Measurements from ENCODE around the gene TRA2B. TPM values are rescaled to one million over a fixed set of nuclear protein-coding genes. Genes with fewer than 3 reads are reported as not detected.

Gene TRA2B
- total RNA-seq, 1 experiment from 2014 or later: 246 TPM

DNA sequence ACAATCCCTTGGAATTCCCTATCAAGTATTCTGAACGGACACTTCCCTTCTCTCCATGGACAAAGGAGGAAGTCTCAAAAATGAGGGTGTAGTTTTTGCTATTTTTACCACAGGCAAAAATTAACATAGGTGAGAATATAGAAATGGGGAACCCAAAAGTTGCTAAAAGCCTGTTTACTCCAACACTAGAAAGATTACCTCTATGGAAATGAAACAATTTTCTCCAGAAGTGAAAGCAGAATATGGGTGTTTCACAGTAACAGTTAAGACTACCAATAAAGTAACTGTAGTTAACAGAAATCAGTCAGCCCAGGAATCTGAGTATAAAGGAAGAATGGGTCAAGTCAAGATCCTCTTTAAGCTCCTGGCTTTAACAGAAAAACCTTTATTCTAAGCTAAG lies 9.3 kb downstream of the TRA2B start:
- DNase-seq (ENCODE audit: unreplicated experiment): no peak
- no TSS peak for BruUV-seq (replicated peaks)
- Mint-ChIP-seq H3K36me3 (ENCODE audit: insufficient read depth, unreplicated experiment) (peaks cover 85% of the 10 kb centered on the region), H3K4me3 (ENCODE audit: unreplicated experiment) (peak overlapping the region; percentile 98), H3K27ac (ENCODE audit: low read depth, unreplicated experiment) (peak overlapping the region; percentile 21), H3K27me3 (ENCODE audit: insufficient read depth, unreplicated experiment) (no peaks in the 10 kb centered on the region), H3K4me1 (ENCODE audit: insufficient read depth, unreplicated experiment) (peaks cover 89% of the 10 kb centered on the region), H3K9me3 (ENCODE audit: unreplicated experiment) (no peaks in the 10 kb centered on the region)
- intact Hi-C loops (cut with micrococcal nuclease): no loop called here
- TF ChIP-seq, protein P1, sequence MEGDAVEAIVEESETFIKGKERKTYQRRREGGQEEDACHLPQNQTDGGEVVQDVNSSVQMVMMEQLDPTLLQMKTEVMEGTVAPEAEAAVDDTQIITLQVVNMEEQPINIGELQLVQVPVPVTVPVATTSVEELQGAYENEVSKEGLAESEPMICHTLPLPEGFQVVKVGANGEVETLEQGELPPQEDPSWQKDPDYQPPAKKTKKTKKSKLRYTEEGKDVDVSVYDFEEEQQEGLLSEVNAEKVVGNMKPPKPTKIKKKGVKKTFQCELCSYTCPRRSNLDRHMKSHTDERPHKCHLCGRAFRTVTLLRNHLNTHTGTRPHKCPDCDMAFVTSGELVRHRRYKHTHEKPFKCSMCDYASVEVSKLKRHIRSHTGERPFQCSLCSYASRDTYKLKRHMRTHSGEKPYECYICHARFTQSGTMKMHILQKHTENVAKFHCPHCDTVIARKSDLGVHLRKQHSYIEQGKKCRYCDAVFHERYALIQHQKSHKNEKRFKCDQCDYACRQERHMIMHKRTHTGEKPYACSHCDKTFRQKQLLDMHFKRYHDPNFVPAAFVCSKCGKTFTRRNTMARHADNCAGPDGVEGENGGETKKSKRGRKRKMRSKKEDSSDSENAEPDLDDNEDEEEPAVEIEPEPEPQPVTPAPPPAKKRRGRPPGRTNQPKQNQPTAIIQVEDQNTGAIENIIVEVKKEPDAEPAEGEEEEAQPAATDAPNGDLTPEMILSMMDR (IDR thresholded peaks at IDR 0.05; ENCODE audit: unreplicated experiment): no peak
- CTCF ChIA-PET: interaction anchor here (0.9 to 5.1 kb wide), 5 partner anchors 15 to 268 kb away, joined by 3 to 28 read pairs (median 5); no protein-coding TSS in a partner anchor
- POLR2A ChIA-PET: interaction anchor here (0.7 to 11.9 kb wide), 15 partner anchors 7 to 860 kb away, joined by 3 to 121 read pairs (median 4); partner anchors contain the start of gene TRA2B

DNA sequence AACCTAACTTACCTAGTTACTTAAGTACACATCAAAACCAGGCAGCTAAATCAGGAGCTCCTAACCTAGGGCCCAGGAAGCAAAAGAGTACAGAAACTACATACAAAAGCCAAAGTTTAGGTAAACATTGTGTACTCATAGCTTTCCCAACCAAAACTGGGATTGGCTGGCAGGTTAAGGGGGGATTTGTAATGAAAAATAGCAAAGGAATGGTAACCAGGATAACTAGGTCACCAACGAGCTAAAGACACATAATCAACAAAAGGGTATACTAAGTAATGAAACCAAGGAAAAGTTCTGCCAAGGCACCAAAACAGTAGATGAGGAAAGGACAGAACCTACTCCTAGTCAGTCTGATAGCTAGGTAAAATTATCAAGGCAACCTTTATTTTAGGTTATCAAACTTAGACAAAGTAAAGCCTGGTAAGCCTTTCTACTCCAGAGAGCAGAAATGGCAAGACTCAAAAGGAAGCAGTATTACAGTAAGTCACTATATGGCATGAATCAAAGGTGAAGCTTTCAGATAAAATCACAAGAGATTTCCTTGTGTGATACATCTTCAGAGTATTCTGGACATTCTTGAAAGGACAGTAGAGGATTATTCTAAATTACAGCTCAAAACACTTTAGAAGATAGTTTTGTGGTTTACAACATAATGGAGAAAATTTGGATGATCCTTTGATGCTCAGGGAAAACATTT lies 10.2 kb downstream of the TRA2B start:
- DNase-seq (ENCODE audit: unreplicated experiment): no peak
- ChIA-PET CTCF (interaction anchor here (0.6 to 5.1 kb wide), 7 partner anchors 9 to 613 kb away, joined by 3 to 28 read pairs (median 5); no protein-coding TSS in a partner anchor), POLR2A (interaction anchor here (0.6 to 11.9 kb wide), 11 partner anchors 8 to 856 kb away, joined by 3 to 121 read pairs (median 4); partner anchors contain the start of gene TRA2B)
- BruUV-seq (replicated peaks): no TSS peak
- TF ChIP-seq, protein P1 (IDR thresholded peaks at IDR 0.05; ENCODE audit: unreplicated experiment): no peak
- Mint-ChIP-seq H3K27me3 (ENCODE audit: insufficient read depth, unreplicated experiment) (no peaks in the 10 kb centered on the region), H3K9me3 (ENCODE audit: unreplicated experiment) (no peaks in the 10 kb centered on the region), H3K4me3 (ENCODE audit: unreplicated experiment) (peak overlapping the region; percentile 98), H3K36me3 (ENCODE audit: insufficient read depth, unreplicated experiment) (peaks cover 93% of the 10 kb centered on the region), H3K27ac (ENCODE audit: low read depth, unreplicated experiment) (peak overlapping the region; percentile 21), H3K4me1 (ENCODE audit: insufficient read depth, unreplicated experiment) (peaks cover 81% of the 10 kb centered on the region)
- intact Hi-C loops (cut with micrococcal nuclease): no loop called here

DNA sequence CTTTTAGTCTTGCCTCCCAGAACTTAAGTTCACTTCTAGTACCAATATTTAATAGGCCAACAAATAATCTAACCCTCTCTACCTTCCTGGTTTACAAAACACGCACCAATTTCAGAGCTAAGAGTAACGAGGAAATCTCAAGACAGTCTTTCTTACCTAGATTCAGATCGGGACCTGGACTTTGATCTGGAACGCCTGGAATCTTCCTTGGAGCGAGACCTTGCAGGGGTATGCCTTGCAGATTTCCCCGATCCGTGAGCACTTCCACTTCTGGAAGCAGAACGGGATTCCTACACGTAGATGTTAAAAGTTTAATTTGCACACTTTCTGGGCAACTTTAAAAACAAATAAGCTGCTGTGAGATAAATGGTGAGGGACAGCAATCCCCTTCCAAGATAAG lies 11.4 kb downstream of the TRA2B start:
- Mint-ChIP-seq H3K36me3 (ENCODE audit: insufficient read depth, unreplicated experiment) (peaks cover 95% of the 10 kb centered on the region), H3K4me1 (ENCODE audit: insufficient read depth, unreplicated experiment) (peaks cover 69% of the 10 kb centered on the region), H3K9me3 (ENCODE audit: unreplicated experiment) (no peaks in the 10 kb centered on the region), H3K27ac (ENCODE audit: low read depth, unreplicated experiment) (no peak overlapping the region), H3K4me3 (ENCODE audit: unreplicated experiment) (peak overlapping the region; percentile 98), H3K27me3 (ENCODE audit: insufficient read depth, unreplicated experiment) (no peaks in the 10 kb centered on the region)
- DNase-seq (ENCODE audit: unreplicated experiment): no peak
- TF ChIP-seq, protein P1 (IDR thresholded peaks at IDR 0.05; ENCODE audit: unreplicated experiment): no peak
- CTCF ChIA-PET: interaction anchor here (0.6 to 5.1 kb wide), 6 partner anchors 10 to 266 kb away, joined by 3 to 28 read pairs (median 5); no protein-coding TSS in a partner anchor
- intact Hi-C loops (cut with micrococcal nuclease): no loop called here
- no TSS peak for BruUV-seq (replicated peaks)
- POLR2A ChIA-PET: interaction anchor here (3.2 to 11.9 kb wide), 3 partner anchors 9 to 105 kb away, joined by 25 to 121 read pairs (median 91); partner anchors contain the start of gene TRA2B

DNA sequence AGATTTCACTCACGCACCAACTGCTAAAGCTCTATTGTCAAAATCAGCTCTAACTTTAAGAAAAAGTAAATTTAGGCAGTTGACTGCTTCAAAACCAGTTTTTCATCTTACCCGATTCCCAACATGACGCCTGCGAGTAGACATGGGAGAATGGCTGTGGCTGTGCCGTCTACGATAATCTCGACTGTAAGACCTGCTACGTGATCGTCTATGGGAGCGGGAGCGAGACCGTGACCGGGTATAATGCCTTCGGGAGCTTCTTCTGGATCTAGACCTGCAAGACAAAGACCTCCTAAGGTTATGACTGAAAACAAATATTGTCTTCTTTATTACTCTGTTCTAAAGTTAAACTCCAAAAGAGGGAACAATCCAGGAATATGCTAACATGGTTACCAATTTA lies 12.5 kb downstream of the TRA2B start:
- H3K27me3 Mint-ChIP-seq (ENCODE audit: insufficient read depth, unreplicated experiment): no peaks in the 10 kb centered on the region
- peaks cover 58% of the 10 kb centered on the region for H3K4me1 Mint-ChIP-seq (ENCODE audit: insufficient read depth, unreplicated experiment)
- CTCF ChIA-PET: interaction anchor here (0.7 to 5.1 kb wide), 5 partner anchors 12 to 265 kb away, joined by 3 to 28 read pairs (median 3); no protein-coding TSS in a partner anchor
- TF ChIP-seq, protein P1 (IDR thresholded peaks at IDR 0.05; ENCODE audit: unreplicated experiment): no peak
- H3K36me3 Mint-ChIP-seq (ENCODE audit: insufficient read depth, unreplicated experiment): peaks cover 95% of the 10 kb centered on the region
- H3K4me3 Mint-ChIP-seq (ENCODE audit: unreplicated experiment): no peak overlapping the region
- no peak overlapping the region for H3K27ac Mint-ChIP-seq (ENCODE audit: low read depth, unreplicated experiment)
- BruUV-seq (replicated peaks): no TSS peak
- POLR2A ChIA-PET: interaction anchor here (0.8 to 11.9 kb wide), 5 partner anchors 10 to 266 kb away, joined by 3 to 121 read pairs (median 5); partner anchors contain the start of gene TRA2B
- H3K9me3 Mint-ChIP-seq (ENCODE audit: unreplicated experiment): no peaks in the 10 kb centered on the region
- DNase-seq (ENCODE audit: unreplicated experiment): no peak
- intact Hi-C loops (cut with micrococcal nuclease): no loop called here

Measured in MCF 10A (cell line).